CD14-positive monocyte (primary cell): ENCODE results near the gene GAA. TPM values are rescaled to one million over a fixed set of nuclear protein-coding genes. Genes with fewer than 3 reads are reported as not detected.

Source experiments
- DNase-seq, 3 donors: peaks; one replicate each; pipeline ENCODE4 v3.0.0-alpha.2; 2011 to 2022
- H2AFZ ChIP-seq: 2 replicates; pipeline ENCODE4 v1.6.0; 2012; ENCODE audit warnings: mild to moderate bottlenecking, low read depth, low read length, inconsistent platforms; ENCODE audit not compliant: insufficient read depth, poor library complexity, severe bottlenecking
- H3K27ac ChIP-seq, 2 donors: 1 replicate in 1 of 2; 2 replicates in 1 of 2; pipeline ENCODE4 v1.5.1; 2012 to 2013; ENCODE audit warnings: low read length in 2 of 2, control low read depth in 1 of 2, inconsistent platforms in 1 of 2, low read depth in 1 of 2, mild to moderate bottlenecking in 1 of 2
- H3K27me3 ChIP-seq, 2 donors: one replicate each; pipeline versions ENCODE4 v1.6.0 to v1.6.1; 2011 to 2013; ENCODE audit warnings: low read length in 2 of 2; ENCODE audit not compliant: control insufficient read depth in 2 of 2, insufficient read depth in 2 of 2
- H3K36me3 ChIP-seq, 2 donors: replicated peaks in 1 of 2; 1 replicate in 1 of 2; 2 replicates in 1 of 2; pipeline versions ENCODE4 v1.5.1 to v1.6.1; 2012 to 2013; ENCODE audit warnings: low read length in 2 of 2, control low read depth in 1 of 2, inconsistent platforms in 1 of 2, mild to moderate bottlenecking in 1 of 2; ENCODE audit not compliant: insufficient read depth in 2 of 2, control insufficient read depth in 1 of 2
- H3K4me1 ChIP-seq, 2 donors: 1 replicate in 1 of 2; 2 replicates in 1 of 2; pipeline versions ENCODE4 v1.5.1 to v1.6.1; 2012 to 2013; ENCODE audit warnings: low read length in 2 of 2, control low read depth in 1 of 2, inconsistent platforms in 1 of 2, mild to moderate bottlenecking in 1 of 2, moderate library complexity in 1 of 2; ENCODE audit not compliant: insufficient read depth in 2 of 2, control insufficient read depth in 1 of 2
- H3K4me2 ChIP-seq: replicated peaks from 2 replicates; pipeline ENCODE3; 2012; ENCODE audit warnings: low read length, moderate library complexity, mild to moderate bottlenecking; ENCODE audit not compliant: poor library complexity, severe bottlenecking; ENCODE audit errors: extremely low read depth
- H3K4me3 ChIP-seq, 3 experiments: fragments of 200-600 bp in 1 of 3; sonication (generic) in 1 of 3; replicated peaks in 1 of 3; 1 replicate in 2 of 3; 2 replicates in 1 of 3; pipeline ENCODE4 v1.5.1; 2011 to 2013; ENCODE audit warnings: low read length in 3 of 3, mild to moderate bottlenecking in 3 of 3, control low read depth in 2 of 3, low read depth in 2 of 3, inconsistent platforms in 1 of 3, moderate library complexity in 1 of 3
- H3K79me2 ChIP-seq: 2 replicates; pipeline ENCODE4 v1.6.0; 2012; ENCODE audit warnings: mild to moderate bottlenecking, control low read depth, inconsistent platforms, low read length, moderate library complexity; ENCODE audit not compliant: insufficient read depth
- H3K9ac ChIP-seq: 2 replicates; pipeline ENCODE4 v1.6.0; 2017; ENCODE audit warnings: low read length, mild to moderate bottlenecking; ENCODE audit not compliant: insufficient read depth, poor library complexity, severe bottlenecking
- H3K9me3 ChIP-seq, 2 donors: replicated peaks in 1 of 2; 1 replicate in 1 of 2; 2 replicates in 1 of 2; pipeline versions ENCODE4 v1.5.1 to v1.6.1; 2012 to 2013; ENCODE audit warnings: low read length in 2 of 2, control low read depth in 1 of 2; ENCODE audit not compliant: control insufficient read depth in 1 of 2, insufficient read depth in 1 of 2
- H4K20me1 ChIP-seq: 2 replicates; pipeline ENCODE4 v1.6.0; 2012; ENCODE audit warnings: mild to moderate bottlenecking, low read length, control low read depth, moderate library complexity; ENCODE audit not compliant: insufficient read depth
- H3K27ac Mint-ChIP-seq, 7 donors: one replicate each; pipeline ENCODE4 v1.8.0; 2020; ENCODE audit warnings: mild to moderate bottlenecking in 7 of 7, mixed read lengths in 7 of 7, moderate library complexity in 6 of 7, inconsistent platforms in 2 of 7
- H3K27me3 Mint-ChIP-seq, 3 donors: one replicate each; pipeline ENCODE4 v1.8.0; 2021 to 2022; ENCODE audit warnings: low read depth in 3 of 3, mild to moderate bottlenecking in 3 of 3, mixed read lengths in 3 of 3, moderate library complexity in 3 of 3, inconsistent platforms in 1 of 3
- H3K36me3 Mint-ChIP-seq, 2 donors: one replicate each; pipeline ENCODE4 v1.8.0; 2020; ENCODE audit warnings: mixed read lengths in 2 of 2, inconsistent platforms in 1 of 2, mild to moderate bottlenecking in 1 of 2
- H3K4me1 Mint-ChIP-seq: one replicate; pipeline ENCODE4 v1.8.0; 2020; ENCODE audit warnings: mild to moderate bottlenecking, mixed read lengths
- H3K4me3 Mint-ChIP-seq, 2 donors: one replicate each; pipeline ENCODE4 v1.8.0; 2020; ENCODE audit warnings: mild to moderate bottlenecking in 2 of 2, mixed read lengths in 2 of 2, moderate library complexity in 1 of 2
- H3K9me3 Mint-ChIP-seq, 7 donors: one replicate each; pipeline ENCODE4 v1.8.0; 2020 to 2022; ENCODE audit warnings: mixed read lengths in 7 of 7, mild to moderate bottlenecking in 6 of 7, moderate library complexity in 6 of 7, inconsistent platforms in 2 of 7
- CTCF ChIP-seq: fragments of 200-600 bp; IDR thresholded peaks from one replicate; pipeline ENCODE4 v1.8.0; 2022; ENCODE audit warnings: antibody characterized with exemption, mild to moderate bottlenecking
- WGBS: methylation state at CpG from one replicate; pipeline ENCODE4 v1.1.5; 2013; ENCODE audit warnings: missing lambda C conversion rate; ENCODE audit not compliant: insufficient coverage; 5-methylcytosine and 5-hydroxymethylcytosine counted together
- intact Hi-C, 2 donors: fragments of 100-400 bp; cut with micrococcal nuclease; formaldehyde crosslinking; loops; one replicate each; pipeline versions ENCODE4 v1.15.0 to v1.15.1; 2023
- polyA plus RNA-seq, 3 donors: library from polyadenylated mRNA; depleted of rRNA in 1 of 3; unstranded in 2 of 3; stranded (reverse) in 1 of 3; fragments of 300-500 nt in 2 of 3; fragments of >200 nt in 1 of 3; fragmentation: Illumina TruSeq in 2 of 3; gene quantifications; 1 replicate in 2 of 3; 2 replicates in 1 of 3; pipeline ENCODE4 v1.2.3, GENCODE V29; 2012 to 2021

Gene GAA
- polyA plus RNA-seq, 3 donors = 116 to 140 (median 120) TPM

GRCh38 chr17:80106751-80107150, 5.4 kb downstream of the GAA start:
- Histone ChIP-seq H3K36me3 (peaks cover 37 to 61% of the 10 kb centered on the region in 2 donors), H4K20me1 (peaks cover 35% of the 10 kb centered on the region), H3K4me1 (peaks cover 13 to 17% of the 10 kb centered on the region in 2 donors), H3K9ac (no peak overlapping the region), H3K4me2 (no peak overlapping the region), H3K27ac (no peak overlapping the region), H3K9me3 (no peaks in the 10 kb centered on the region), H3K27me3 (no peaks in the 10 kb centered on the region), H3K4me3 (no peak overlapping the region), H2AFZ (no peak overlapping the region), H3K79me2 (peaks cover 10% of the 10 kb centered on the region)
- no peak overlapping the region for H3K4me3 Mint-ChIP-seq
- DNase-seq = no peak
- WGBS = 94% methylated on average over 12 of the region's 12 CpGs
- intact Hi-C loops = no loop called here
- H3K27ac Mint-ChIP-seq = no peak overlapping the region
- TF ChIP-seq CTCF = no peak
- peaks cover 0 to 2% (median 0%) of the 10 kb centered on the region in 7 donors for H3K9me3 Mint-ChIP-seq
- H3K4me1 Mint-ChIP-seq = peaks cover 24% of the 10 kb centered on the region
- H3K27me3 Mint-ChIP-seq = no peaks in the 10 kb centered on the region
- H3K36me3 Mint-ChIP-seq = peaks cover 33 to 72% of the 10 kb centered on the region in 2 donors

- H4K20me1 ChIP-seq = peaks cover 30% of the 10 kb centered on the region
- peaks cover 34 to 78% of the 10 kb centered on the region in 2 donors for H3K36me3 Mint-ChIP-seq
- H3K4me3 ChIP-seq = no peak overlapping the region
- no peak for TF ChIP-seq CTCF
- H3K4me1 ChIP-seq = peaks cover 9 to 10% of the 10 kb centered on the region in 2 donors
- H3K36me3 ChIP-seq = peaks cover 42 to 68% of the 10 kb centered on the region in 2 donors
- no peak overlapping the region for H3K27ac Mint-ChIP-seq
- no peak overlapping the region for H2AFZ ChIP-seq
- H3K27me3 ChIP-seq = no peaks in the 10 kb centered on the region
- H3K27me3 Mint-ChIP-seq = no peaks in the 10 kb centered on the region
- no peak overlapping the region for H3K4me3 Mint-ChIP-seq
- intact Hi-C loops = no loop called here
- no peak overlapping the region for H3K9ac ChIP-seq
- no peak overlapping the region for H3K4me2 ChIP-seq
- peaks cover 0 to 2% (median 0%) of the 10 kb centered on the region in 7 donors for H3K9me3 Mint-ChIP-seq
- 95% methylated on average over 46 of the region's 46 CpGs for WGBS
- H3K4me1 Mint-ChIP-seq = peaks cover 18% of the 10 kb centered on the region
- no peaks in the 10 kb centered on the region for H3K9me3 ChIP-seq
- H3K27ac ChIP-seq = no peak overlapping the region
- no peak for DNase-seq
- H3K79me2 ChIP-seq = peaks cover 4% of the 10 kb centered on the region
Observed at GRCh38 chr17:80107231-80108021, 6.0 kb downstream of the GAA start.
